Superior temporal gyrus (tissue), 1 donor: Measurements from ENCODE around the gene NFIB.

ENCODE experiments used
- DNase-seq: peaks from one replicate; pipeline ENCODE4 v3.0.0-alpha.2; 2016; ENCODE audit errors: extremely low spot score

NFIB gene

DNA sequence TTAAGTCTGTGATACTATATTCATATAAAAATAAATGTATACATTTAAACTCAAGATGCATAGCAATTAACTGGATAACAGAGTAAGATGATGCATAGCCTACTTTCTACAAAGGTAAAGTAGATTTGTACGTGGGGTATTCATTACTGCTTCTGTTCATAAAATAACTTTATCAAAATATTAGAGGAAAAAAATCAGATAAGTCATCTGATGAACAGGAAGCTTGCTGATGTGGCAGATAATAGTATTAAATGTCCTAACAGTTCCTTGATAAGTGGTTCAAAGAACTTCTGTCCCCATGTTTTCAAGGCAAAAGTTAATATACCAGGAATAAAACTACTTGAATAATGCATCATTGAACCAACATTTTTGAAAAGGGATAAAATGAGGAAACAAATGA, 123.7 kb downstream of the NFIB start:
- DNase-seq, result no peak

DNA sequence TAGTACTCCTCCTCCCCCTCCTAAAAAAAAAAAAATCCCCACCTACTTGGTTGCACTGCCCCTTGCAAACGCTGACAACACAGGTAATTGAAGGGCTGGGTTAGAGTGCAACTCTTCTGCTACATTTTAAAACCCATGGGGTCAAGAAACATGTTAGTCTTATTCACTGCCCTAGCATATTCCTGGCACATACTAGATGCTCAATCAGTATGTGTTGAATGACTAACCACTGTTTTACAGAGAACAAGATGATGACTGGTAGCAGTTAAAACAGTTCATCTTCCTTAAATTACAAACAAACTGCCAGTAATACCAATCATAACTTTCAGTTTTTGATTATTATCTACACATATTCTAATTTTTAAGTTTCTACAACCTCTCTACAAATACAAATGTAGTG, 124.4 kb downstream of the NFIB start:
- DNase-seq, result no peak

- DNase-seq, result no peak
These were observed 124.8 kb downstream of the NFIB start for GRCh38 chr9:14189146-14189545.

- no peak for DNase-seq
These were observed 125.4 kb downstream of the NFIB start for GRCh38 chr9:14188538-14188937.

- no peak for DNase-seq
These were observed 125.9 kb downstream of the NFIB start for GRCh38 chr9:14188011-14188410.

DNA sequence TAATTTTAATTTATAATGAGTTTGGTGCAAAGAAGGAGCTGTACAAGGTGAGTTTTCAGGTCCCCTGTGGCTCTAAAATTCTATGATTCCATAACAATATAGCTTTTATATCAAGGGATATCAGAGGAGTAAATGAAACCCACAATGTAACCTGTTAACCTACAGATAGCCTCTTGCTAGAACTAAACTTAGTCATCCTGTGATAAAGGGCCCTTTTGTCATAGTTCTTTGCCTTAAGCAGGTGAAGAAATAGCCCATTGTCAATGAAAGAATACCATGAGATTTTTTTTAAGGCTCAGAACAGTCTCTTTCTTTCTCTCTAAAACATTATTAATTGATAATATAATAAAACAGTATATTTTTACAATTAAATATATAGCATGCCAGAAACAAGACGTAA, 127.8 kb downstream of the NFIB start:
- DNase-seq, result no peak

DNA sequence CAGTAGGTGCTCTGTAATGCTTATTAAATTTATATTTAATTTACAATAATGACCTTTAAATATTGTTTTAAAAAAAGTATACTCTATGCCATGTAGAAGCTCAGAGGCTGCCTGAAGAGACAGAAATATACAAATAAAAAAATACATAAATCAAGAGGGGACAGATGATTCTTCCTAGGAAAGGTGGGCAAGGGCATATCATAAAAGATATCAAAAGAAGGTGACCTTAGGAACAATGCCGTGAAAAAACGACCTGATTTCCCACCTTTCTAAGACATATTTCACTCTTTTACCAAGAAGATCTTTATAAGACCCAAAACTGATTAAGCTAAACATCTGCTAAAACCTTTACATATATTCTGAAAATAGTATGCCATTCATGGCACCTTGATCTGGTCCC, 128.9 kb downstream of the NFIB start:
- no peak for DNase-seq

- no peak for DNase-seq
These were observed 130.9 kb downstream of the NFIB start for GRCh38 chr9:14183001-14183400.

DNA sequence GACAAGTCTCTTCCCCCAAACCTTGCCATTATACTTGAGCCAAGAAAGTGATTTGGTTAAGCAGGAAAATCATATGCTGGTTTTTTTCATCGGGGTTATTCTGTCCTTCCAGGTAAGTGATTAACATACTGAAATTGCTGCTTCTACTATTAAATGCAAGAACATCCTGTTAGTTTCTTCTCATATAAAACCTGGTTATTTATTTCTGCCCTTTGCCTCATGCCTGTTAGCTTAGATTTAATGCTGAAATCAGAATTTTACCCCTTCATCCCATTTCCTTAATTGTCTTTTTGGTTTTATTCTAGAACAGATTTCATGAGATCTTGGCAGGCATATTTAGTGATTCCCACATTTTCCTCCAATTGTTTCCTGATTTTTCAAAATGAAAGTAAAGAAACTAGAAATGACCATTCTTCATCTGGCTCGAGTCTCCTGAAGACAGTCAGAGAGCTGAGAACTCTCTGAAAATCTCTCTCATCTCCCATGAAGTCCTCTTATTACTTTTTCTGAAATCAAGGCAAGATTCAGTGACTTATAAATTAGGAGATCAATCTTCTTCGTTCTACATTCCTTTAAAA, 132.9 kb downstream of the NFIB start:
- DNase-seq, result peak; percentile 50

- peak; percentile 72 for DNase-seq
These were observed 133.6 kb downstream of the NFIB start for GRCh38 chr9:14180093-14180959.

- DNase-seq, result no peak
These were observed 134.5 kb downstream of the NFIB start for GRCh38 chr9:14179449-14179848.

DNA sequence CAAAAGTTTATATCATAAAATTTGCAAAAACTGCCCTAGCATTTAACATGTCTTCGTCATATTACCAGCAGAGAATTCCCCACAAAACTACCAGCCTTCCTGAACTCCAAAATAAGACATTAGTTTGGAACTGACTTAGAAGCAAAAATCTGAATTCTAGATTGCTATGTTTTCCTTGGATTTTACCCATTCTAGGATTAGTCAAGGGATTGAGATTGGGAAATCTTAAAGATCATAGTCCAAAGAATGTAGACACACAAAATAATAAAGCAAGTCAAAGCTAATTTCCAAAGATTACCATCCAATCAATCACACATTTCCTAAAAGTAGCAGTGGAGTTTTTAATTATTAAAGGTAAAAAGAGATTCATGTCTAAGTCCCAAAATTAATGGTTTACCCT, 138.2 kb downstream of the NFIB start:
- DNase-seq, result no peak

DNA sequence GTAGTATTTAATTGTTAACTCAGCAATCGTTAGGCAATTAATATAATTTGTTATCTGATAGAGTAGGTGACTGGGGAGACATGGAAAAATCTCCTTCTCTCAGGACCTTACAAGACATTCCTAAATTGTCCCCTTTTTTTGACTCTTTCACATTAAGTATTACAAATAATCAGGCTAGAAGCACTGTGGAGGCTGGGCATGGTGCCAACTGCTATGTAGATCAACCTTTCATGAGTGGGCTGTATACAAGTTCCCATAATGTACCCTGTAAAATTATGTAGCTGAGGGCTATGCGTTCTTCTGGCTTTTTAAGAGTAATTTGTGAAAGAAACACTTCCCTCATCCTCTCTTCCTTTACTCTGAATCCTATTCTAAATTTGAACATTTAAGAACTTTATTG, 140.2 kb downstream of the NFIB start:
- no peak for DNase-seq

- no peak for DNase-seq
These were observed 142.9 kb downstream of the NFIB start for GRCh38 chr9:14170973-14171596.

DNA sequence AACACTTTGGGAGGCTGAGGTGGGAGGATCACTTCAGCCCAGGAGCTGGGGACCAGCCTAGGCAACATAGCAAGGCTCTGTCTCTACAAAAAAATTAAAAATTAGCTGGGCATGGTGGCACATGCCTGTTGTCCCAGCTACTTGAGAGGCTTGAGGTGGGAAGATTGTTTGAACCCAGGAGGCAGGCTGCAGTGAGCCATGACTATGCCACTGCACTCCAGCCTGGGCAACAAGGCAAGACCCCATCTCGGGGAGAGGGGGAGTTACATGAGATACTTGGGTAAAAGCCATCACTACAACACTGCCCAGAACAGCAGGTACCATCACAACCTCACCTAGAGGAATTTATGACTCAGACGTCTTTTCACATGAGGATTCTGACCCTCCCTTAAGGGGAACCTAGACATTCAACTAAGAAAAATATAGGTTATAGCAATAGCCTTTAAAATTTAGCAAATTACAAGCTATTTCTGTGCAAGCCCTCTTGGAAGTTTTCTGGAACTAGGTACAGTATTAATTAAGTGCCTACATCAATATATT, 143.5 kb downstream of the NFIB start:
- no peak for DNase-seq

DNA sequence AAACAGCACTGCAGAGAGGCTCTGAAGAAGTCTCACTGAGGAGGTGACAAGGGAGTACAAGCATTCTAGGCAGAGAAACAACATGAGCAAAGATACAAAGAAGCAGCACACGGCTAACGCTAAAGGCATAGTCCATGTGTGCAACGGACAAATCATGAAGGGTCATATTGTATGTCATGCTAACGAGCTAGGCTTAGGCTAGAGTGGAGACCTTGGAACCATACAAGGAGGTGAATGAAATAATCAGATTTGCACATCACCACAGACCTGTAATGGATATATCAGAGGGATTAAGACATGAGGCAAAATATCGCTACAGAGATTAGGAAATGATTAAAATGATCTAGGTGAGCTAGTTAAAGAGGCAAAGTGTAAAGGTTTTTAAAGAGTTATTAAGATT, 145.6 kb downstream of the NFIB start:
- DNase-seq, result no peak

DNA sequence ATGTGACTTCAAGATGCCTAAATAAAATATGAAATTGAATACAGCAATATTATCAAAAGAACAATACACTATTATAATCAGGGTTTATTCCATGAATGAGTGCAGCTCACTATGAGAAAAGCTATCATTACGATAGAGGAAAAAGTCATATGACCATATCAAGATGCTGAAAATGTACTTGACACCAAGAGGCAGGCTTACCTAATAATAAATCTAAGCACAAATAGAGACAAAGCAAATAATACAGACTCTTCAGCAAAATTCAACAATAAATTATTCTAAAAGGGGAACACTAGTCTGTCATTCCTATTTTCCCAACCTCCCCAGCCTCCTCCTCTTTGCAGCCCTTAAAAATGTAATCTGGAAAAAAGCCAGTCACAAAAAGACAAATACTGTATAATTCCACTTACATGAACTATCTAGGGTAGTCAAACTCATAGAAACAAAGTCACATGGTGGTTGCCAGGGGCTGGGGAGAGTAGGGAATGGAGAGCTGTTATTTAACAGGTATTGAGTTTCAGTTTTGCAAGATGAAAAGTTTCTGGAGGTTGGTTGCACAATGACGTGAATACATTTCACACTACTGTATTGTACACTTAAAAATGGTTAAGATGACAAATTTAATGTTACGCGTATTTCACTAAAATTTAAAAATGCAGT, 148.4 kb downstream of the NFIB start:
- DNase-seq, result no peak

DNA sequence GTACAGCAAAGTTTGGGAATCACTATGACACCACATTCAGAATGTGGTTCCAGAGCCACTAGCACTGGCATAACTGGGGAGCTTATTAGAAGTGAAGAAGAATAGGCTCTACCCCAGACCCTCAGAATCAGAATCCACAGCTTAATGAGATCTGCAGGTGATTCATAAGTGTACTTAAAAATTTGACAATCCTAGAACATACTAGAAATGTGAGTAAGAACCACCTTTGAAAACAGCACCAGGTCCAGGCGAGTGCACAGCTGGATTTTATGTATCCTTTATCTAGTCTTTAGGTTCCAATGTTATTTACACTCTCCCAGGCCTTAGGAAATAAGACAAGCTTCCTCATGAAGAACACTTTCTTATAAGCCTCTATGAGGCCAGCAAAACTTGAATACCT, 149.0 kb downstream of the NFIB start:
- no peak for DNase-seq

DNA sequence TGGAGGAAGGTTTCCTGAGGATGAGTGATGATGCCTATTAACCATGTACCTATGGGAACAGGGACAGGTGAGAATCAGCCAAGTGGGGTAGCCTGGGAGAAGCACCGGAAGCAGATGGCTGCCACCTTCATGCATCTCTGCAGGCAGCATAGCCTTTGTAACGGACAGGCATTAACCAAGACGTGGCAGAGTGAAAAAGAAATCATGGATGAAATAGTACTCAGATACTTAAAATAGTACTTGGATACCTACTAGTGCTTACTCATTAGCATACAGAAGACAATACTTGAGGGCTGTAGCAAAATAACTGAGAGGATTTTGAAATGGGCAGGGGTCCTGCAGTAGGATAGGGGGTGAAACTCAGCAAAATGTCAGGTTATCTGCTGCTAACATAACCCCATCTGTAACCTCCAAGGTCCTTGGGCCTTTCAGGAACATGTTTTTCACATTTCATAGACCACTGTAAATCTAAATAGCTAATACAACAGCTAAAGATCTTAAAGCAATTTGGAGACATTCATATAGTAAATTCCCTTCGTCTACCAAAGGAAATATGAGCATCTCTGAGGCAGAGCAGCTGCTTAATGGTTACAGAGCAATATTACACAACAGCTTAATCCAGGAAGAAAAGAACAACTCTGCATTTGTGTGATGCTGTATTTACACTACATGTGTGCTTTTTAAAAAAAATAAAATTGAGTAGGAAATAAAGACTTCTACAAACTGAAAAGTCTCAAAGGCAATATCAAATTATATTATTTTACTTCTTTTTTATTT, 154.3 kb downstream of the NFIB start:
- no peak for DNase-seq

GRCh38 chr9:14158916-14159315, 155.0 kb downstream of the NFIB start:
- no peak for DNase-seq

DNA sequence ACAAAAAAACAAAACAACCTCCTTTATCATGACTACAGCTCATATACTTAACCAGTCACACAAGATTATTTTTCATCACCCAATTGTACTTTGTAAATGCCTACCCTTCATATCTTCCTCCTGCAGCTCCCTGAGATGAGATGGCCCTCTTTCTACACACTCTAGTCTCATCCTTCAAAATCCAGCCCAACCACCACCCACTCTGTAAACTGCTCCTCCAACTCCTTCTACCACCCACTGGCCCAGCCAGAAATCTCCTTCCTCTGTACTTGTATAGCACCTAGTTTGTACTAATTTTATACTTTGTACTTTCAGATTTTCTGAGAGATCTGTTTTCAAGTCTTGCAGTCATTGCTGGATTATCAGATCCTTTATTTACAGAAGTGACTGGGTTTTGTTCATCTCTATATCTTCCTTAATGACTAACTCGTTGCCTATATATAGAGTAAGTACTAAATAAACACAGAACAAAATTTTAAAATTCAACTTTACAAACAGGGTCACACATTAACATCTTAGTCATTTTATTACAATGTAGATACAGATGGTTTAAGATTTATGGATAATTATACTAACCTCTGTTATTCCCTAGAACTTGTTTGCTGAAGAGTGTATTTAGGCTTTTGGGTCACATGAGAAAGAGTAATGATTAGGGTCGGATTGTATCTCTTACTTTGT, 155.7 kb downstream of the NFIB start:
- no peak for DNase-seq
